Gastroesophageal sphincter (tissue), 4 donors: Measurements from ENCODE around the gene AFTPH. TPM values are rescaled to one million over a fixed set of nuclear protein-coding genes. Genes with fewer than 3 reads are reported as not detected.

Experiments
- ATAC-seq: fragments of 150-250 bp; one replicate; pipeline ENCODE4 v1.9.1; 2016; ENCODE audit warnings: mild to moderate bottlenecking, moderate library complexity
- H3K27ac ChIP-seq, 4 donors: fragments of 200-600 bp; sonication (generic) in 3 of 4; 1 replicate in 3 of 4; 2 replicates in 1 of 4; pipeline ENCODE4 v1.5.1; 2016 to 2019
- H3K27me3 ChIP-seq: fragments of 200-600 bp; sonication (generic); one replicate; pipeline ENCODE4 v1.5.1; 2019
- H3K36me3 ChIP-seq, 2 donors: fragments of 200-600 bp; sonication (generic); one replicate each; pipeline ENCODE4 v1.5.1; 2019; ENCODE audit warnings: control low read depth in 1 of 2
- H3K4me1 ChIP-seq, 3 donors: fragments of 200-600 bp; sonication (generic); 1 replicate in 2 of 3; 2 replicates in 1 of 3; pipeline ENCODE4 v1.5.1; 2016 to 2019; ENCODE audit warnings: control low read depth in 2 of 3
- H3K4me3 ChIP-seq, 2 donors: fragments of 200-600 bp; sonication (generic); one replicate each; pipeline ENCODE4 v1.5.1; 2019; ENCODE audit warnings: mild to moderate bottlenecking in 1 of 2, moderate library complexity in 1 of 2
- H3K9me3 ChIP-seq, 3 donors: fragments of 200-600 bp; sonication (generic); one replicate each; pipeline ENCODE4 v1.5.1; 2017 to 2019; ENCODE audit warnings: control low read depth in 2 of 3
- CTCF ChIP-seq, 4 experiments: fragments of 200-600 bp in 2 of 4; fragments of 450-650 bp in 2 of 4; sonication (generic) in 1 of 4; IDR thresholded peaks; one replicate each; pipeline ENCODE4 v1.5.1; 2017 to 2019; ENCODE audit warnings: antibody characterized with exemption in 4 of 4, mild to moderate bottlenecking in 2 of 4, moderate library complexity in 2 of 4
- EP300 ChIP-seq: sonication (generic); formaldehyde crosslinking; IDR thresholded peaks from one replicate; pipeline ENCODE4 v1.6.1; 2017; ENCODE audit warnings: antibody characterized with exemption, mild to moderate bottlenecking
- POLR2A ChIP-seq, 2 donors: fragments of 450-650 bp; IDR thresholded peaks; one replicate each; pipeline ENCODE4 v1.6.1; 2017; ENCODE audit warnings: antibody characterized with exemption in 2 of 2, mild to moderate bottlenecking in 2 of 2, moderate library complexity in 1 of 2
- POLR2AphosphoS5 ChIP-seq: sonication (generic); formaldehyde crosslinking; IDR thresholded peaks from one replicate; pipeline ENCODE4 v1.6.1; 2017; ENCODE audit warnings: antibody characterized with exemption
- WGBS, 2 donors: methylation state at CpG; one replicate each; pipeline ENCODE4 v1.1.5; 2018; ENCODE audit warnings: low coverage in 1 of 2; 5-methylcytosine and 5-hydroxymethylcytosine counted together
- total RNA-seq, 4 donors: library from RNA; depleted of rRNA; stranded (reverse); fragments of >200 nt; gene quantifications; one replicate each; pipeline ENCODE4 v1.1.0, GENCODE V29; 2016

The AFTPH gene
- total RNA-seq, 4 donors from 2014 or later, result 33.0 to 53.5 (median 41.6) TPM

DNA sequence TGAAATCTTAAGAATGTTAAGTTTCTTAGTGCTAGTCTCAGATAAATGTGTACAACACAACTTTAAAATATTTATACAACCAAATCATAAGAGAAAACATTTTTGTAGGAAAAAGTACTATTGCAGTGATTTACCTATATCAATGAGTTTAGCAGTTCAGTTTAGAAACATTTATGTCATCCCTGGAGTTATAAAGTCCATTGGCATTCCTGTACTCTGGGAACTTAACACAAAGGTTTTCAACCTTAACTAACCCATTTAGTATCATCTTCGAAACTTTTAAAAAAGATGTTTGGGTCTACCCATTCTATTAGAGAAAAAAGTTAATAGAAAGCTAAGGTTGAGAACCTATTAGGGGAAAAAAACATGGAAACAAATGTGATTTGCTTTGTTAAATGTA, 10.9 kb downstream of the AFTPH start:
- TF ChIP-seq EP300 (no peak), CTCF (IDR thresholded peaks at IDR 0.05) (no peak), POLR2AphosphoS5 (no peak), POLR2A (IDR thresholded peaks at IDR 0.05) (no peak)
- Histone ChIP-seq H3K4me1 (peaks cover 0 to 28% (median 0%) of the 10 kb centered on the region in 3 donors), H3K9me3 (no peaks in the 10 kb centered on the region), H3K27ac (no peak overlapping the region), H3K36me3 (no peaks in the 10 kb centered on the region), H3K27me3 (no peaks in the 10 kb centered on the region), H3K4me3 (no peak overlapping the region)
- 93 to 100% methylated on average over 1 of the region's 1 CpG for WGBS, 2 donors
- ATAC-seq, result no peak

- WGBS, 2 donors, result 88% methylated on average over 2 of the region's 2 CpGs
- ATAC-seq, result no peak
- Histone ChIP-seq H3K4me1 (peaks cover 0 to 46% (median 0%) of the 10 kb centered on the region in 3 donors), H3K27ac (no peak overlapping the region), H3K4me3 (no peak overlapping the region), H3K9me3 (no peaks in the 10 kb centered on the region), H3K36me3 (no peaks in the 10 kb centered on the region), H3K27me3 (no peaks in the 10 kb centered on the region)
- TF ChIP-seq EP300, result no peak
- TF ChIP-seq CTCF (IDR thresholded peaks at IDR 0.05), result no peak
- no peak for TF ChIP-seq POLR2A (IDR thresholded peaks at IDR 0.05)
- no peak for TF ChIP-seq POLR2AphosphoS5
Measured at GRCh38 chr2:64537991-64538390, 13.9 kb downstream of the AFTPH start.

DNA sequence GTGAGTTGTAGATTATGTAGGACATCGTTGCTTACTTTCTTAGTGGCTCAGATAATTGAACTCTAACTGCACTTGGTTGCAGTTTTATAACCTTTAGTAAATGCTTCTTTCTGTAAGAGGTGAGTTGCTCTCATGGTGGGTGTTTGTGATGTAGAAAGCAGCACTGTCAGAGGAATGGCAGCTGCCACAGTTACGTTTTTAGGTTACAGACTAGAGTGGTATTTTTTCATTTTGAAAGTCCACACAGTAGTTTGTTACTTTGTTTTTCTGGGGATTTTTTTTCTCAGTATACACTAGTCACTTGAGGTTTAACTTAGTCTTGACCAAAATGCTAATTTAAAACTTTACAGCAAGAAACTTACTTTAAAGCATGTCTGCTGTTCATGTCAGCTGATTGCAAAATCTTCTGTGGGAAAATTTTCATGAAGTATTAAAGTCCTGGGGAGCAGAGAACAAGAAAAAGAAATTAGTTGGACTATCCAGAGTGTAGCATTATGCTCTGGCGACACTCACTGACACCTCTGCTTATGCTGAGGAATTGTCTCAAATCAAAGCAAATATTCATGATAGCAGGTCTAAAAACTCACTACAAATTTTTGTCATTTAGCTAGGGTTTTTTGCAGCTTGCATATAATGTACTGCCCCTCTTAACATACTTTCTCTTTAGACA, 14.8 kb downstream of the AFTPH start:
- Histone ChIP-seq H3K27ac (no peak overlapping the region), H3K36me3 (no peaks in the 10 kb centered on the region), H3K27me3 (no peaks in the 10 kb centered on the region), H3K4me3 (no peak overlapping the region), H3K4me1 (peaks cover 0 to 44% (median 0%) of the 10 kb centered on the region in 3 donors), H3K9me3 (no peaks in the 10 kb centered on the region)
- WGBS, 2 donors, result 65 to 90% methylated on average over 3 of the region's 3 CpGs
- ATAC-seq, result no peak
- TF ChIP-seq EP300 (no peak), CTCF (IDR thresholded peaks at IDR 0.05) (no peak), POLR2A (IDR thresholded peaks at IDR 0.05) (no peak), POLR2AphosphoS5 (no peak)

DNA sequence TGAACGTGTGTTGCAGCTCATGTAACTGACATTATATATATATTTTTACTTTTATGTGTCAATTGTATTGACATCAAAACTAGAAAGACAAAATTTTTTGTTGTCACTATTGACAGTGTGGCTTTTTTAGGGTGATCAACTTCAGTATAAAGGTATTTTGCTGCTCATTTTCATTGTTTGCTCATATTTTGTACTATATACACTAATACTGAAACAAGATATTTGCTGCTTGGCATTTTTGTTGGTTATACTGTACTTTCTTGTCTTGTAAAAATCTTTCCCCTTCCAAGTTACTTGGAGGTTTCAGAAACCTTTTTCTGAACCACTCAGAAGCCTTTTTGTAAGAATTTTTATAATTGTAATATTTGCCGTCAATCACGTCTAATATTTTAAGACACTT, 16.5 kb downstream of the AFTPH start:
- TF ChIP-seq POLR2A (IDR thresholded peaks at IDR 0.05) (no peak), EP300 (no peak), CTCF (IDR thresholded peaks at IDR 0.05) (no peak), POLR2AphosphoS5 (no peak)
- H3K9me3 ChIP-seq, result no peaks in the 10 kb centered on the region
- H3K36me3 ChIP-seq, result no peaks in the 10 kb centered on the region
- no peak overlapping the region for H3K27ac ChIP-seq
- no peak overlapping the region for H3K4me3 ChIP-seq
- no peak for ATAC-seq
- 70 to 95% methylated on average over 3 of the region's 3 CpGs for WGBS, 2 donors
- no peaks in the 10 kb centered on the region for H3K27me3 ChIP-seq
- H3K4me1 ChIP-seq, result peaks cover 0 to 54% (median 0%) of the 10 kb centered on the region in 3 donors

- H3K27me3 ChIP-seq, result no peaks in the 10 kb centered on the region
- no peaks in the 10 kb centered on the region for H3K9me3 ChIP-seq
- H3K4me1 ChIP-seq, result peaks cover 0 to 54% (median 0%) of the 10 kb centered on the region in 3 donors
- TF ChIP-seq CTCF (IDR thresholded peaks at IDR 0.05), result no peak
- no peak for TF ChIP-seq POLR2AphosphoS5
- no peak for TF ChIP-seq POLR2A (IDR thresholded peaks at IDR 0.05)
- no peak for TF ChIP-seq EP300
- 86 to 89% methylated on average over 2 of the region's 2 CpGs for WGBS, 2 donors
- no peak overlapping the region for H3K4me3 ChIP-seq
- no peak overlapping the region for H3K27ac ChIP-seq
- no peaks in the 10 kb centered on the region for H3K36me3 ChIP-seq
- no peak for ATAC-seq
Measured at GRCh38 chr2:64541547-64541946, 17.4 kb downstream of the AFTPH start.
